Esophagus squamous epithelium (tissue), 5 donors: ENCODE data around the gene TNIK. TPM values are rescaled to one million over a fixed set of nuclear protein-coding genes. Genes with fewer than 3 reads are reported as not detected.

Experiments used
- DNase-seq: peaks from one replicate; lab custom pipeline; 2025; lab: John Stamatoyannopoulos, UW
- H3K27ac ChIP-seq, 4 donors: fragments of 200-600 bp; sonication (generic); one replicate each; pipeline ENCODE4 v1.5.1; 2016 to 2019; ENCODE audit warnings: mild to moderate bottlenecking in 1 of 4
- H3K27me3 ChIP-seq, 4 donors: fragments of 200-600 bp; sonication (generic); 1 replicate in 3 of 4; 2 replicates in 1 of 4; pipeline versions ENCODE4 v1.5.1 to v1.6.0; 2017 to 2021; ENCODE audit warnings: antibody characterized with exemption in 1 of 4
- H3K36me3 ChIP-seq, 3 donors: fragments of 200-600 bp; sonication (generic); one replicate each; pipeline ENCODE4 v1.5.1; 2016 to 2019
- H3K4me1 ChIP-seq, 3 donors: fragments of 200-600 bp; sonication (generic); one replicate each; pipeline ENCODE4 v1.5.1; 2017 to 2019
- H3K4me3 ChIP-seq, 4 donors: fragments of 200-600 bp; sonication (generic); 1 replicate in 3 of 4; 2 replicates in 1 of 4; pipeline ENCODE4 v1.5.1; 2016 to 2019; ENCODE audit warnings: mild to moderate bottlenecking in 2 of 4, moderate library complexity in 1 of 4
- H3K9me3 ChIP-seq, 3 donors: fragments of 200-600 bp; sonication (generic); one replicate each; pipeline ENCODE4 v1.5.1; 2016 to 2019
- POLR2A ChIP-seq, 4 donors: fragments of 450-650 bp; IDR thresholded peaks; one replicate each; pipeline ENCODE4 v1.6.1; 2017; ENCODE audit warnings: antibody characterized with exemption in 4 of 4, mild to moderate bottlenecking in 4 of 4, moderate library complexity in 3 of 4
- WGBS, 2 donors: methylation state at CpG; one replicate each; pipeline ENCODE4 v1.1.5; 2018; 5-methylcytosine and 5-hydroxymethylcytosine counted together
- intact Hi-C: fragments of 100-400 bp; cut with DNase I; formaldehyde crosslinking; loops from one replicate; pipeline ENCODE4 v1.15.0; 2022
- total RNA-seq, 4 donors: library from RNA; depleted of rRNA; stranded (reverse); fragments of >200 nt; gene quantifications; one replicate each; pipeline ENCODE4 v1.1.0, GENCODE V29; 2016
- TF ChIP-seq, protein P1 (sequence below), 6 experiments: fragments of 450-650 bp in 4 of 6; fragments of 200-600 bp in 2 of 6; sonication (generic) in 2 of 6; IDR thresholded peaks; one replicate each; pipeline ENCODE4 v1.5.1; 2016 to 2019; ENCODE audit warnings: antibody characterized with exemption in 6 of 6, mild to moderate bottlenecking in 4 of 6, moderate library complexity in 4 of 6
- donor health status: DM: yes; HTN: yes; CAD: no.

TNIK gene
- total RNA-seq, 4 donors from 2014 or later: 2.2 to 11.6 (median 4.7) TPM

GRCh38 chr3:171159822-171160157 lies 300.4 kb downstream of the TNIK start:
- Histone ChIP-seq H3K4me1 (peaks cover 0 to 11% (median 0%) of the 10 kb centered on the region in 3 donors), H3K9me3 (peaks cover 0 to 4% (median 0%) of the 10 kb centered on the region in 3 donors), H3K27me3 (no peaks in the 10 kb centered on the region), H3K27ac (no peak overlapping the region), H3K36me3 (peaks cover 0 to 28% (median 0%) of the 10 kb centered on the region in 3 donors), H3K4me3 (no peak overlapping the region)
- no peak for DNase-seq
- TF ChIP-seq, protein P1, sequence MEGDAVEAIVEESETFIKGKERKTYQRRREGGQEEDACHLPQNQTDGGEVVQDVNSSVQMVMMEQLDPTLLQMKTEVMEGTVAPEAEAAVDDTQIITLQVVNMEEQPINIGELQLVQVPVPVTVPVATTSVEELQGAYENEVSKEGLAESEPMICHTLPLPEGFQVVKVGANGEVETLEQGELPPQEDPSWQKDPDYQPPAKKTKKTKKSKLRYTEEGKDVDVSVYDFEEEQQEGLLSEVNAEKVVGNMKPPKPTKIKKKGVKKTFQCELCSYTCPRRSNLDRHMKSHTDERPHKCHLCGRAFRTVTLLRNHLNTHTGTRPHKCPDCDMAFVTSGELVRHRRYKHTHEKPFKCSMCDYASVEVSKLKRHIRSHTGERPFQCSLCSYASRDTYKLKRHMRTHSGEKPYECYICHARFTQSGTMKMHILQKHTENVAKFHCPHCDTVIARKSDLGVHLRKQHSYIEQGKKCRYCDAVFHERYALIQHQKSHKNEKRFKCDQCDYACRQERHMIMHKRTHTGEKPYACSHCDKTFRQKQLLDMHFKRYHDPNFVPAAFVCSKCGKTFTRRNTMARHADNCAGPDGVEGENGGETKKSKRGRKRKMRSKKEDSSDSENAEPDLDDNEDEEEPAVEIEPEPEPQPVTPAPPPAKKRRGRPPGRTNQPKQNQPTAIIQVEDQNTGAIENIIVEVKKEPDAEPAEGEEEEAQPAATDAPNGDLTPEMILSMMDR (IDR thresholded peaks at IDR 0.05): no peak
- no peak for TF ChIP-seq POLR2A (IDR thresholded peaks at IDR 0.05)
- intact Hi-C loops: no loop called here
- 87 to 88% methylated on average over 5 to 6 of the region's 6 CpGs for WGBS, 2 donors

DNA sequence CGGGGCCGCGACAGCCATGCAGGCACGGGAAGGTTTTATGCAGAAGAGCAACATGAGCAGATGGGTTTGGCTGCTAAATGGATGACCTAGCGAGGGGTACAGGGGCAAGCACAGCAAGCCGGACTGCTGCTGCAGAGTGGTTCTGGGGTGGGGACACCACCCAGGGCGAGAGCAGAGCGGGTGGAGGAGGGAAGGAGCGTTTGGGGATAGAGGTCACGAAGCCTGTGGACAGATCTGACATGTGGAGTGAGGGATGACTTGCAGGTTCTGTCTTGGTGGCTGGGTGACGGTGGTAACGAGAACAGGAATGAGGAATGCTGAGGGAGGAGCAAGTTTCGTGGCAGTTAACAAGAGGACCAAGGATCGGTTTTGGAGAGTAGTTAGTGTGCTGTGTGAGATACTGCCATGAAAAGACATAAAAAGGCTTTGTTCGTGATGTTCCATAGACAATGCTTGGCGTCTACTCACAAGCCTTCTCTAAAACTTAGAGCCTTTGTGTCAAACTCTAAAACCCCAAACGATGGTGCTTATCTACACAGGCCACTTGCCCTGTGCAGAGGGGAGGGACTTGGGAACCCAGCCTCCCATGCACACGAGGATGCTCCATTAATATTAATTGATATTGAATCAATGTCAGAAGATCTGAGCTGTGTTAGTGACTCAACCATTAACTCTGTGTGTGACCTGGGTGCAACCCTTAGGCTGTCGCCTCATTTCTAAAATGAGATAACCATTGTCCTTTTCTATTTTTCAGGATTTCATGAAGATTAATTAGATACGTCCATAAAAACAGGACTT lies 301.0 kb downstream of the TNIK start:
- TF ChIP-seq, protein P1 (IDR thresholded peaks at IDR 0.05): no peak
- no peak for TF ChIP-seq POLR2A (IDR thresholded peaks at IDR 0.05)
- Histone ChIP-seq H3K4me3 (no peak overlapping the region), H3K27me3 (no peaks in the 10 kb centered on the region), H3K9me3 (peaks cover 0 to 4% (median 0%) of the 10 kb centered on the region in 3 donors), H3K36me3 (peaks cover 0 to 27% (median 0%) of the 10 kb centered on the region in 3 donors), H3K4me1 (peaks cover 0 to 11% (median 0%) of the 10 kb centered on the region in 3 donors), H3K27ac (no peak overlapping the region)
- intact Hi-C loops: no loop called here
- WGBS, 2 donors: 87 to 93% methylated on average over 20 of the region's 20 CpGs
- no peak for DNase-seq

GRCh38 chr3:171157980-171158379 lies 302.2 kb downstream of the TNIK start:
- no peak for DNase-seq
- TF ChIP-seq POLR2A (IDR thresholded peaks at IDR 0.05): no peak
- TF ChIP-seq, protein P1 (IDR thresholded peaks at IDR 0.05): no peak
- intact Hi-C loops: no loop called here
- Histone ChIP-seq H3K27me3 (no peaks in the 10 kb centered on the region), H3K4me3 (no peak overlapping the region), H3K9me3 (peaks cover 0 to 2% (median 0%) of the 10 kb centered on the region in 3 donors), H3K4me1 (peaks cover 0 to 11% (median 0%) of the 10 kb centered on the region in 3 donors), H3K27ac (no peak overlapping the region), H3K36me3 (peaks cover 0 to 24% (median 0%) of the 10 kb centered on the region in 3 donors)
- 85 to 100% methylated on average over 2 to 3 of the region's 3 CpGs for WGBS, 2 donors

DNA sequence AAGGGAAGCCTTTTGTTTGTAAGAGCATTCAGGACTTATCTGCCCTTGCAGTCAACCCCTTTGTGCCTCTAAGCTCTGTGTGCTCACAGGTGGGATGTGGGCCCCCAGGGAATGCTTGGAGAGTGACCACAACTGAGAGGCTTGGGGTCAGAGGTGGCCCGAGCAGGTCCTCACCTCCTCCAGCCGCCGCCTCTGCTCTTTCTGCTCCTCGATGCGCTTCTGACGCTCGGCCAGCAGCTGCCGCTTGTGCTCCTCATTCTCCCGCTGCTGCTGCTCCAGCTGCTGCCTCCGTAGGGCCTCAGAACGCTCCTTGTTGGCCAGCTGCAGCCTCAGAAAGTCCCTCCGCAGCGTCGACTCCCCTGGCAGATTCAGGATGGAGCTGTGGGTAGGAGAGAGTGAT lies 302.9 kb downstream of the TNIK start:
- Histone ChIP-seq H3K27me3 (no peaks in the 10 kb centered on the region), H3K36me3 (peaks cover 0 to 23% (median 0%) of the 10 kb centered on the region in 3 donors), H3K4me1 (peaks cover 0 to 11% (median 0%) of the 10 kb centered on the region in 3 donors), H3K27ac (no peak overlapping the region), H3K9me3 (no peaks in the 10 kb centered on the region), H3K4me3 (no peak overlapping the region)
- WGBS, 2 donors: 50 to 70% methylated on average over 1 to 4 of the region's 14 CpGs
- intact Hi-C loops: no loop called here
- DNase-seq: no peak
- TF ChIP-seq, protein P1 (IDR thresholded peaks at IDR 0.05): no peak
- no peak for TF ChIP-seq POLR2A (IDR thresholded peaks at IDR 0.05)

DNA sequence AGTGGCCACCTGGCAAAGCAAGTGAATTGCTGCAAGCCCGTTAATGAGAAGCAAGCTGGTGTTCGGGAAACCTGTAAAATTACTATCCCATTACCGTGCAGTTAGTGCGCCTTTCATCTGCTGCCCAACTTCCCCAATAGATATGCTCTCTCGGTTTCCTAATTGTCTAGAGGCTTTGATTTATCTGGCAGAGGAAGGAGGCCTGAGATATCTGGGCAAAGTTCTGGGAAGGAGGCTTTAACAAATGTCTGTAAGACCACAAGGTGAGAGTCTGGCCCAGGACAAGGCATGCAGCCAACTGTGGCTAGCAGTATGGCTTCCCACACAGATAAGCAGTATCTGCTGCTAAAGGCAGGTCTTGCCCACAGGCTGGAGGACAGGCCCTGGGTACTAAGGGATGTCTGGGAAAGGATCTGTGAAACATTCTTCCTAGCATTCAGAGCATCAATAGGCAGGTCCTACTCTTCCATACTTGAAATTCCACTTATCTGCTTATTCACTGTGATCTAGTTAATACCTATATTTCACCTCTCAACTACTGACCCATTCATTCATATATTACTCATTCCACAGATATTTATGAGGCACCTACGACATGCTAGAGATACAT lies 303.7 kb downstream of the TNIK start:
- H3K36me3 ChIP-seq: peaks cover 0 to 23% (median 0%) of the 10 kb centered on the region in 3 donors
- WGBS, 2 donors: 81 to 92% methylated on average over 6 of the region's 6 CpGs
- DNase-seq: no peak
- TF ChIP-seq, protein P1 (IDR thresholded peaks at IDR 0.05): no peak
- TF ChIP-seq POLR2A (IDR thresholded peaks at IDR 0.05): no peak
- no peak overlapping the region for H3K27ac ChIP-seq
- no peaks in the 10 kb centered on the region for H3K9me3 ChIP-seq
- H3K27me3 ChIP-seq: no peaks in the 10 kb centered on the region
- H3K4me3 ChIP-seq: no peak overlapping the region
- intact Hi-C loops: no loop called here
- H3K4me1 ChIP-seq: peaks cover 0 to 11% (median 0%) of the 10 kb centered on the region in 3 donors
